Activated B cell treated with CpG ODN at 0.5 μM for 24 hours (primary cell): ENCODE results near the gene AFDN. TPM values are rescaled to one million over a fixed set of nuclear protein-coding genes. Genes with fewer than 3 reads are reported as not detected.

Experiments used
- ATAC-seq: fragments of 200-7000 bp; cut with Tn5 transposase; one replicate; pipeline ENCODE4 v1.10.0; 2021; ENCODE audit warnings: low read depth, mild to moderate bottlenecking, moderate library complexity
- CTCF ChIA-PET: fragments of 350-600 bp; sonication (Branson Sonifier 250); formaldehyde crosslinking; loops from one replicate; lab custom pipeline; 2021; ENCODE audit warnings: antibody characterized with exemption; lab: Charles Lee
- POLR2A ChIA-PET: fragments of 350-600 bp; sonication (Branson Sonifier 250); formaldehyde crosslinking; loops from one replicate; lab custom pipeline; 2021; ENCODE audit warnings: antibody characterized with exemption; lab: Charles Lee
- DNase-seq: peaks from one replicate; pipeline ENCODE4 v3.0.0; 2022
- H3K27ac Mint-ChIP-seq: one replicate; pipeline ENCODE4 v1.8.0; 2020; ENCODE audit warnings: mixed read lengths
- H3K27me3 Mint-ChIP-seq: one replicate; pipeline ENCODE4 v1.8.0; 2021; ENCODE audit warnings: mixed read lengths
- H3K36me3 Mint-ChIP-seq: one replicate; pipeline ENCODE4 v1.8.0; 2021; ENCODE audit warnings: low read depth, mixed read lengths
- H3K4me1 Mint-ChIP-seq: one replicate; pipeline ENCODE4 v1.8.0; 2021; ENCODE audit warnings: mixed read lengths
- H3K4me3 Mint-ChIP-seq: one replicate; pipeline ENCODE4 v1.8.0; 2020; ENCODE audit warnings: mild to moderate bottlenecking, mixed read lengths
- H3K9me3 Mint-ChIP-seq: one replicate; pipeline ENCODE4 v1.8.0; 2020; ENCODE audit warnings: mixed read lengths
- CTCF ChIP-seq: fragments of 200-600 bp; IDR thresholded peaks from one replicate; pipeline ENCODE4 v1.8.0; 2022; ENCODE audit warnings: antibody characterized with exemption, mild to moderate bottlenecking
- intact Hi-C: fragments of 100-400 bp; cut with micrococcal nuclease; formaldehyde crosslinking; loops from one replicate; pipeline ENCODE4 v1.15.1; 2024
- total RNA-seq: library from RNA; stranded (reverse); gene quantifications from 2 replicates; pipeline ENCODE4 v1.2.3, GENCODE V29; 2022

Gene AFDN
- total RNA-seq, 1 donor from 2014 or later = 38.0 TPM

GRCh38 chr6:167928111-167928510, 101.4 kb downstream of the AFDN start:
- DNase-seq = no peak
- TF ChIP-seq CTCF = no peak
- ChIA-PET POLR2A (no interaction called here), CTCF (no interaction called here)
- Mint-ChIP-seq H3K9me3 (no peaks in the 10 kb centered on the region), H3K4me1 (no peaks in the 10 kb centered on the region), H3K36me3 (peaks cover 30% of the 10 kb centered on the region), H3K4me3 (no peak overlapping the region), H3K27me3 (no peaks in the 10 kb centered on the region), H3K27ac (no peak overlapping the region)
- no peak for ATAC-seq
- intact Hi-C loops = no loop called here

- intact Hi-C loops = no loop called here
- ChIA-PET CTCF (no interaction called here), POLR2A (no interaction called here)
- no peaks in the 10 kb centered on the region for H3K27me3 Mint-ChIP-seq
- H3K27ac Mint-ChIP-seq = no peak overlapping the region
- DNase-seq (no peak), ATAC-seq (no peak)
- H3K4me1 Mint-ChIP-seq = no peaks in the 10 kb centered on the region
- no peaks in the 10 kb centered on the region for H3K9me3 Mint-ChIP-seq
- no peak overlapping the region for H3K4me3 Mint-ChIP-seq
- TF ChIP-seq CTCF = no peak
- peaks cover 27% of the 10 kb centered on the region for H3K36me3 Mint-ChIP-seq
Observed at GRCh38 chr6:167930295-167930694, 103.6 kb downstream of the AFDN start.

- no peaks in the 10 kb centered on the region for H3K27me3 Mint-ChIP-seq
Observed at GRCh38 chr6:167932468-167933276, 106.0 kb downstream of the AFDN start.

GRCh38 chr6:167933290-167933689, 106.6 kb downstream of the AFDN start:
- ChIA-PET CTCF (no interaction called here), POLR2A (no interaction called here)
- Mint-ChIP-seq H3K9me3 (no peaks in the 10 kb centered on the region), H3K4me1 (no peaks in the 10 kb centered on the region), H3K4me3 (no peak overlapping the region), H3K27ac (no peak overlapping the region), H3K27me3 (no peaks in the 10 kb centered on the region), H3K36me3 (peaks cover 22% of the 10 kb centered on the region)
- intact Hi-C loops = no loop called here
- no peak for TF ChIP-seq CTCF
- DNase-seq = no peak
- ATAC-seq = no peak

More at GRCh38 chr6:167932468-167933276, 106.0 kb downstream of the AFDN start:
- TF ChIP-seq CTCF = no peak
- POLR2A ChIA-PET = no interaction called here
- intact Hi-C loops = no loop called here
- Mint-ChIP-seq H3K27ac (no peak overlapping the region), H3K4me1 (no peaks in the 10 kb centered on the region), H3K4me3 (no peak overlapping the region), H3K36me3 (peaks cover 22% of the 10 kb centered on the region), H3K9me3 (no peaks in the 10 kb centered on the region)
- ATAC-seq = no peak
- no peak for DNase-seq
- CTCF ChIA-PET = no interaction called here

GRCh38 chr6:167933847-167934246, 107.1 kb downstream of the AFDN start:
- ChIA-PET POLR2A (no interaction called here), CTCF (no interaction called here)
- no peak for DNase-seq
- peaks cover 20% of the 10 kb centered on the region for H3K36me3 Mint-ChIP-seq
- intact Hi-C loops = no loop called here
- no peak overlapping the region for H3K4me3 Mint-ChIP-seq
- ATAC-seq = no peak
- H3K27me3 Mint-ChIP-seq = no peaks in the 10 kb centered on the region
- no peak overlapping the region for H3K27ac Mint-ChIP-seq
- no peak for TF ChIP-seq CTCF
- no peaks in the 10 kb centered on the region for H3K9me3 Mint-ChIP-seq
- no peaks in the 10 kb centered on the region for H3K4me1 Mint-ChIP-seq
